Ovary (tissue), 9 donors: ENCODE data around the gene HIVEP1. TPM values are rescaled to one million over a fixed set of nuclear protein-coding genes. Genes with fewer than 3 reads are reported as not detected.

Source experiments
- DNase-seq, 5 donors: peaks; one replicate each; pipeline ENCODE4 v3.0.0-alpha.2; 2019 to 2020
- H3K27ac ChIP-seq, 2 donors: fragments of 200-600 bp; one replicate each; pipeline versions ENCODE4 v1.5.1 to v1.8.0; 2019 to 2022
- H3K27me3 ChIP-seq: fragments of 200-600 bp; one replicate; pipeline ENCODE4 v1.8.0; 2022
- H3K36me3 ChIP-seq: fragments of 200-600 bp; sonication (generic); one replicate; pipeline ENCODE4 v1.5.1; 2019
- H3K4me1 ChIP-seq: one replicate; pipeline ENCODE4 v1.8.1; 2013; ENCODE audit warnings: mild to moderate bottlenecking, moderate library complexity; ENCODE audit not compliant: insufficient read depth
- H3K4me3 ChIP-seq: fragments of 200-600 bp; sonication (generic); one replicate; pipeline ENCODE4 v1.5.1; 2017
- H3K9me3 ChIP-seq, 2 donors: fragments of 200-600 bp in 1 of 2; sonication (generic) in 1 of 2; one replicate each; pipeline versions ENCODE4 v1.5.1 to v1.8.1; 2013 to 2019; ENCODE audit warnings: mild to moderate bottlenecking in 1 of 2, moderate library complexity in 1 of 2
- EP300 ChIP-seq: sonication (generic); formaldehyde crosslinking; IDR thresholded peaks from one replicate; pipeline ENCODE4 v1.6.1; 2017; ENCODE audit warnings: antibody characterized with exemption
- POLR2A ChIP-seq: fragments of 450-650 bp; IDR thresholded peaks from one replicate; pipeline ENCODE4 v1.6.1; 2017; ENCODE audit warnings: antibody characterized with exemption, mild to moderate bottlenecking, moderate library complexity
- WGBS, 3 donors: extraction: QIAGEN DNeasy Blood & Tissue Kit in 1 of 3; methylation state at CpG; one replicate each; pipeline versions ENCODE4 v1.1.5 to v1.1.7; 2013 to 2017; 5-methylcytosine and 5-hydroxymethylcytosine counted together
- intact Hi-C, 4 donors: fragments of 100-400 bp; cut with DNase I; formaldehyde crosslinking; loops; one replicate each; pipeline versions ENCODE4 v1.11.0 to v1.15.1; 2022 to 2023
- polyA plus RNA-seq, 2 donors: library from polyadenylated mRNA; stranded (reverse); fragments of 200-250 nt in 1 of 2; fragments of 350-450 nt in 1 of 2; fragmentation: Illumina TruSeq in 1 of 2; extraction: RNeasy Lipid Tissue Mini Kit (QIAGEN cat#74804) in 1 of 2; gene quantifications; one replicate each; pipeline ENCODE4 v1.2.3, GENCODE V29; 2013 to 2014
- total RNA-seq, 7 donors: library from RNA; depleted of rRNA in 2 of 7; stranded (reverse); fragments of >200 nt in 2 of 7; fragmentation: NEBNext Ultra II Directional in 3 of 7; extraction: Animal tissue kit (Norgen Biotek cat#: 25700) in 3 of 7; gene quantifications; one replicate each; pipeline versions ENCODE4 v1.1.0 to v1.2.4, GENCODE V29; 2016 to 2023
- TF ChIP-seq, protein P1 (sequence below), 3 donors: fragments of 450-650 bp in 2 of 3; fragments of 200-600 bp in 1 of 3; IDR thresholded peaks; one replicate each; pipeline versions ENCODE4 v1.5.1 to v1.8.0; 2016 to 2022; ENCODE audit warnings: antibody characterized with exemption in 3 of 3, mild to moderate bottlenecking in 1 of 3
- donor health status: DM: no; HTN: no; CAD: no; lungs with moderate emphysema.
- donor health status: DM: no; HTN: no; CAD: no.
- donor health status: Bipolar disorder and iron deficiency.
- donor health status: DM: yes; HTN: yes; CAD: no.
- donor health status: DM: no; HTN: no; CAD: no.
- donor health status: DM: yes; HTN: yes; CAD: no.

Gene HIVEP1
- total and polyA plus RNA-seq, 9 donors = 11.9 to 45.0 (median 27.0) TPM

DNA sequence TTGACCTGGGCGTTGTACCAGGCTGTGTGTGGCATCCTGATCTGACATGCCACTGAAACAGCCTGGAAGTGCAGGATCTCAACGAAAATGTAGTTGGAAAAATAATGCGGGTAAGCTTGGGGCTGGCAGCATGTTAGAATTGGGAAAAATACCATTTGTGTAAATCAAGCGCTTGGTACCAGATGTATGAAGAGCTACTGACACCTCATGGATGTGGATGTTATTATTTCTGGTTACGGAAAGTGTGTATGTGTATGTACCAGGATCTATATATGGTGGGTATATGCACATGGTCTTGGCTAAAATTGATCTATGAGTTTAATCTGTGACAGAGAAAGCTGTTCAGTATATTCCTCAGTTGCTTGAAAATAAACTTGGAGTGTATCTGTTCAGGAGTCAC lies 22.7 kb downstream of the HIVEP1 start:
- 79 to 88% (median 86%) methylated on average over 5 of the region's 5 CpGs for WGBS, 3 donors
- intact Hi-C loops = no loop called here
- Histone ChIP-seq H3K4me1 (peaks cover 2% of the 10 kb centered on the region), H3K27me3 (no peaks in the 10 kb centered on the region), H3K36me3 (no peaks in the 10 kb centered on the region), H3K27ac (no peak overlapping the region), H3K4me3 (no peak overlapping the region), H3K9me3 (no peaks in the 10 kb centered on the region)
- no peak for DNase-seq
- TF ChIP-seq EP300 = no peak
- no peak for TF ChIP-seq POLR2A
- TF ChIP-seq, protein P1, sequence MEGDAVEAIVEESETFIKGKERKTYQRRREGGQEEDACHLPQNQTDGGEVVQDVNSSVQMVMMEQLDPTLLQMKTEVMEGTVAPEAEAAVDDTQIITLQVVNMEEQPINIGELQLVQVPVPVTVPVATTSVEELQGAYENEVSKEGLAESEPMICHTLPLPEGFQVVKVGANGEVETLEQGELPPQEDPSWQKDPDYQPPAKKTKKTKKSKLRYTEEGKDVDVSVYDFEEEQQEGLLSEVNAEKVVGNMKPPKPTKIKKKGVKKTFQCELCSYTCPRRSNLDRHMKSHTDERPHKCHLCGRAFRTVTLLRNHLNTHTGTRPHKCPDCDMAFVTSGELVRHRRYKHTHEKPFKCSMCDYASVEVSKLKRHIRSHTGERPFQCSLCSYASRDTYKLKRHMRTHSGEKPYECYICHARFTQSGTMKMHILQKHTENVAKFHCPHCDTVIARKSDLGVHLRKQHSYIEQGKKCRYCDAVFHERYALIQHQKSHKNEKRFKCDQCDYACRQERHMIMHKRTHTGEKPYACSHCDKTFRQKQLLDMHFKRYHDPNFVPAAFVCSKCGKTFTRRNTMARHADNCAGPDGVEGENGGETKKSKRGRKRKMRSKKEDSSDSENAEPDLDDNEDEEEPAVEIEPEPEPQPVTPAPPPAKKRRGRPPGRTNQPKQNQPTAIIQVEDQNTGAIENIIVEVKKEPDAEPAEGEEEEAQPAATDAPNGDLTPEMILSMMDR (IDR thresholded peaks at IDR 0.05) = no peak

DNA sequence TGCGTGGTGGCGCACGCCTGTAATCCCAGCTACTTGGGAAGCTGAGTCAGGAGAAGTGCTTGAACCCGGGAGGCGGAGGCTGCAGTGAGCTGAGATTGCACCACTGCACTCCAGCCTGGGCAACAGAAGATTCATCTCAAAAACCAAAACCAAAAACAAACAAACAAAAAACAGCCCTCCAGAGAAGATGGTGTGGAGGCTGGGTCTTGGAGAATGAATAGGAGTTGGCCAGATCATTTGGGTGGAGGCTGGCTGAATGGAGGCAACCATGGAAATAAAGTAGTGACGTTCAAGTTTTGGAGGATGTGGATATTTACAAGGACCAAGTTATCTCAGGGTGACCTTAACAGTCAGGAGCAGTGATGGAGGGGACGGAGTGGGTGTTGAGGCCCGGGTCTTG lies 24.7 kb downstream of the HIVEP1 start:
- Histone ChIP-seq H3K36me3 (no peaks in the 10 kb centered on the region), H3K9me3 (no peaks in the 10 kb centered on the region), H3K27ac (no peak overlapping the region), H3K4me3 (no peak overlapping the region), H3K4me1 (peaks cover 2% of the 10 kb centered on the region), H3K27me3 (no peaks in the 10 kb centered on the region)
- TF ChIP-seq, protein P1 (IDR thresholded peaks at IDR 0.05) = no peak
- no peak for TF ChIP-seq POLR2A
- no peak for TF ChIP-seq EP300
- WGBS, 3 donors = 84 to 86% (median 85%) methylated on average over 8 of the region's 8 CpGs
- no peak for DNase-seq
- intact Hi-C loops = no loop called here

DNA sequence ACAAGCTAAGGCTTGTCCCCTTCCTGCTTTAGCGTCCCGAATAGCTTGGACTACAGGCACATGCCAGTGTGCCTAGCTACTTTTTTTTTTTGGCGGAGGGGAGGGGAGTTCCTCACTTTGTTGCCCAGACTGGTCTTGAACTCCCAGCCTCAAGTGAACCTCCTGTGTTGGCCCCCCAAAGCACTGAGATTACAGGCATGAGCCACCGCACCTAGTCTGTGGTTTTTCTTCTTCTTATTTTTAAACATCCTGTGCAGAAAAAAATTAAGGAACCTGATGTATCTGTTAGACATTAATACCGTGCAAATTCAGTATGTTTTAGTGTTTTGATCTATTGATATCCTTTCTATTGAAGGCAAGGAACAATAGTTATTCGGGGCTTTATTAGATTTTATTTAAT lies 25.7 kb downstream of the HIVEP1 start:
- no peak for DNase-seq
- H3K36me3 ChIP-seq = no peaks in the 10 kb centered on the region
- intact Hi-C loops = no loop called here
- no peaks in the 10 kb centered on the region for H3K27me3 ChIP-seq
- H3K4me1 ChIP-seq = peaks cover 2% of the 10 kb centered on the region
- H3K9me3 ChIP-seq = no peaks in the 10 kb centered on the region
- no peak overlapping the region for H3K27ac ChIP-seq
- 72 to 87% (median 78%) methylated on average over 6 of the region's 6 CpGs for WGBS, 3 donors
- TF ChIP-seq EP300 = no peak
- no peak for TF ChIP-seq POLR2A
- TF ChIP-seq, protein P1 (IDR thresholded peaks at IDR 0.05) = no peak
- H3K4me3 ChIP-seq = no peak overlapping the region

DNA sequence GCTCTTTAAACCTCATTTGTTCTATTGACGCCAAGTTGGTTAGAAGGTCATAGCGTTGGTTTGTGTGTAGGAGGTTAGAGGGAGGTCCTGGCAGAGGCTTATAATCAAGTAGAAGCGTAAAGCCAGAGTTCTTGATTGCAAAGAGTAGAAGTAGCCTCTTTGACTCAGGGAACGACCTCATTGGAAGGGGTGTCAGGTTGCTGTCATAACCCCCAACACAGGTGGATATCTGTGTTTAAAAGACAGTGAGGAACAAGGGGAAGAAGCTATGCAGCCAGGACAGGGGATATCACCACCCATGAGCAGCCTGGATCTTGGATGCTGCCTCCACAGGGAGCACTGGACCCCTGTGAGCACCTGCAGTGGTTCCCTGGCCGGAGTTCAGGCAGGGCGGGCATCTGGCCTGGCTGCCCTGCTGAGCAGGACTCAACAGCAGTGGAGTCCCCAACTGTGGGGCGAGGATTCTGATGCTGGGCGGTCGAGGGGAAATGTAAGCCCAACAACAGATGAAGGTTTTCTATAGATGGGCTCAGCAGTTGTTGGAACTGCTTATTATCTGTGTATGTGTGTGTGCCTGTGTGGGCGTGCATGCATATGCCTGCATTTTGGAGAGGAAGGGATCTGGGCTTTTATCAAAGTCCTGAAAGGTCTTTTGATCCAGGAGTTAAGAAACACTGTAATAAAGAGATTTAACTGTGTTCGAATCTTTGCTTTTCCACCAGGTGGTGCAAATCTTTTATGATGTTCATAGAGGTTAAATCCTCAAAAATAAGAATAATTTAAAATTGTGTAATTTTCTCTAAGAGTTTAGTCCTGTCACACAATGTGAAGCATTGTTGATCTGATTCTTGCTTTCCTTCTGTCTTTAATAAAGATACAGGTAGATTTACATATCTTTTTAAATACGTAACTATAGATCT lies 27.7 kb downstream of the HIVEP1 start:
- Histone ChIP-seq H3K27ac (no peak overlapping the region), H3K9me3 (no peaks in the 10 kb centered on the region), H3K4me1 (no peaks in the 10 kb centered on the region), H3K4me3 (no peak overlapping the region), H3K27me3 (no peaks in the 10 kb centered on the region), H3K36me3 (no peaks in the 10 kb centered on the region)
- DNase-seq = no peak
- 80 to 84% (median 84%) methylated on average over 12 of the region's 12 CpGs for WGBS, 3 donors
- TF ChIP-seq POLR2A (no peak), EP300 (no peak)
- TF ChIP-seq, protein P1 (IDR thresholded peaks at IDR 0.05) = no peak
- intact Hi-C loops = no loop called here
